ENCODE data around the gene TEX11.
"Not testable (repeated sequence)": the region's sequence is repeated elsewhere in the genome, so short reads cannot be mapped to it uniquely, and the experiment has no call there.

Gene TEX11

GRCh38 chrX:70908541-70908940 lies at the start of gene TEX11:
Gene TEX11 (minus strand): TSS chrX:70908711. CDS start chrX:70907789, 922 bp downstream.
- DNase-seq (ENCODE audit: low read depth), result no peak

GRCh38 chrX:70954871-70955270 lies 46.4 kb upstream of the TEX11 start:
- no peak for DNase-seq (ENCODE audit: low read depth)

DNA sequence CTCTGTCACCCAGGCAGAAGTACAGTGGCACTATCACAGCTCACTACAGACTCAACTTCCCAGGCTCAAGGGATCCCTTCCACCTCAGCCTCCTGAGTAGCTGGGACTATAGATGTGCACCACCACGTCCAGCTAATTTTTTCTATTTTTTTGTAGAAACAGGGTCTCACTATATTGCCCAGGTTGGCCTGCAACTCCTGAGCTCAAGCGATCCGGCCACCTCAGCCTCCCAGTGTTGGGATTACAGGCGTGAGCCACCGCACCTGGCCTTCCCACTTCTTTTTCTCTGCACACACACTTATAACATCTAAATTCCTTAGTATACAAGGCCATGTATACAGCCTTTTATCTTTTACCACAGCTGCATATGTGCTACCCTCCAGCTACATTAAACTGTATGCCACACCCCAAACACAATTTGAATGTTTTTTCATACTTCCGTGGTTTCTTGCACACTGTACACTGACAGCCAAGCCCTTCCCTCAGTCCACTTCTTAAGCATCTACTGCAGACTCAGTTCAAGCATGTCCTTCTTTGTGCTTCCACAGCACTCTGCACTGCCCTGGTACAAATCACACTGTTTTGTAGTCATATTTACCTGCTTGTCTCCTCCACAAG lies 15.9 kb upstream of the TEX11 start:
- DNase-seq (ENCODE audit: low read depth), result no peak

GRCh38 chrX:70922774-70923473 lies 14.4 kb upstream of the TEX11 start:
- no peak for DNase-seq (ENCODE audit: low read depth)

DNA sequence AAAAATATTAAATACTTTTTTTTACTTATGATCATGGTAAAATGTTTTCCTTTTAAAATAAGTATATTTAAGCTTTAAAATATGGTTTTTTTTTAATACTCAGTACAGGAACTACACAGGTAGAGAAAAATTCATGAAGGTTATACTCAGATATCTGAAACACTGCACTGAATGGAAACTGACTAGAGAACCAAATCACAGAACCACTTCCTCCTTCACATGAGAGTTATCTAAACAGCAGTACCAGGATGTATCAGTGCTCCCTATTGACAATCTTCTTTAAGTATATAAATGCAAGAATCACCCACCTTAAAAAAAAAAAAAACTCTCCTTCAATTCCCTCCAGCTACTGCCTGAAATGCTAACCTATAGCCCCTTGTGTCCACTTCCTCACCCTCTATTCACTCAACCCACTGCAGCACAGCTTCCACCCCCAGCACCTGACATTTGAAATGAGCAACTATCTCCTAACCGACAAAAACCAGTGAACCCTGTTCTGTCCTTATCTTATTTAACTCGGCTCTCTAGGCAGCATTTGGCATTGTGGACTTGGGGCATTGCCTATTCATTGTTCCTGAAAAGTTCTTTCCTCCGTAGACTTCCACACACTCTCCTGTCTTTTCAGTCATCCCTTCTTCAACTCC lies 13.3 kb upstream of the TEX11 start:
- DNase-seq (ENCODE audit: low read depth), result no peak

GRCh38 chrX:70916754-70917153 lies 8.2 kb upstream of the TEX11 start:
- DNase-seq (ENCODE audit: low read depth), result no peak

GRCh38 chrX:70907900-70908299 lies 611 bp downstream of the TEX11 start:
- DNase-seq (ENCODE audit: low read depth), result no peak

DNA sequence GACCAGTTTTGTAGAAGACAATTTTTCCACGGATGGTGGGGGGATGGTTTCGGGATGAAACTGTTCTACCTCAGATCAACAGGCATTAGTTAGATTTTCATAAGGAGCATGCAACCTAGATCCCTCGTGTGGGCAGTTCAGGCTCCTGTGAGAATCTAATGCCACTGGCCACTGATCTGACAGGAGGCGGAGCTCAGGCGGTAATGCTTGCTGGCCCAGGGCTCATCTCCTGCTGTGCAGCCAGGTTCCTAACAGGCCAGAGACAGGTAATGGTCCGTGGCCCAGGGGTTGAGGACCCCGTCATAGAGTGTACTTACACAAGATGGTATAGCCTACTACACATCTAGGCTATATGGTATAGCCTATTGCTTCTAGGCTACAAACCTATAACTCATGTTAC lies 7.0 kb downstream of the TEX11 start:
- no peak for DNase-seq (ENCODE audit: low read depth)

- not testable (repeated sequence) for DNase-seq (ENCODE audit: low read depth)
Measured at GRCh38 chrX:70890441-70890840, 18.1 kb downstream of the TEX11 start.

GRCh38 chrX:70878902-70879301 lies 29.6 kb downstream of the TEX11 start:
- DNase-seq (ENCODE audit: low read depth), result no peak

- DNase-seq (ENCODE audit: low read depth), result no peak
Measured at GRCh38 chrX:70852294-70852693, 56.2 kb downstream of the TEX11 start.

DNA sequence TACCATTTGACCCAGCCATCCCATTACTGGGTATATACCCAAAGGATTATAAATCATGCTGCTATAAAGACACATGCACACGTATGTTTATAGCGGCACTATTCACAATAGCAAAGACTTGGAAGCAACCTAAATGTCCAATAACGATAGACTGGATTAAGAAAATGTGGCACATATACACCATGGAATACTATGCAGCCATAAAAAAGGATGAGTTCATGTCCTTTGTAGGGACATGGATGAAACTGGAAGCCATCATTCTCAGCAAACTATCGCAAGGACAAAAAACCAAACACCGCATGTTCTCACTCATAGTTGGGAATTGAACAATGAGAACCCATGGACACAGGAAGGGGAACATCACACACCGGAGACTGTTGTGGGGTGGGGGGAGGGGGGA lies 64.4 kb downstream of the TEX11 start:
- not testable (repeated sequence) for DNase-seq (ENCODE audit: low read depth)

- DNase-seq (ENCODE audit: low read depth), result not testable (repeated sequence)
Measured at GRCh38 chrX:70843620-70844019, 64.9 kb downstream of the TEX11 start.

DNA sequence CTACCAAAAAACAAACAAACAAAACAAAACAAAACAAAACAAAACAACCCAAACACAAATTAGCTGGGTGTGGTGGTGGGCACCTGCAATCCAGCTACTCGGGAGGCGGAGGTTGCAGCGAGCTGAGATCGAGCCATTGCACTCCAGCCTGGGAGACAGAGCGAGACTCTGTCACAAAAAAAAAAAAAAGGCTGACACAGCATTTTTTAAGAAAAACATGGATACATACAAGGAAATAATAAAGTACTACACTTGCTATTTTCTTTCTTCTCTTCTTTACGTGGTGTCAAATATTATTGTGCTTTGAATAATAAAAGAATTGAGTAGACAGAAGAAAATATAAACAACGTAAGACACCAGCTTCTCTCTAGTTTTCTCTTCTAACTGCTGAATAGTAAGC lies 73.9 kb downstream of the TEX11 start:
- DNase-seq (ENCODE audit: low read depth), result no peak

DNA sequence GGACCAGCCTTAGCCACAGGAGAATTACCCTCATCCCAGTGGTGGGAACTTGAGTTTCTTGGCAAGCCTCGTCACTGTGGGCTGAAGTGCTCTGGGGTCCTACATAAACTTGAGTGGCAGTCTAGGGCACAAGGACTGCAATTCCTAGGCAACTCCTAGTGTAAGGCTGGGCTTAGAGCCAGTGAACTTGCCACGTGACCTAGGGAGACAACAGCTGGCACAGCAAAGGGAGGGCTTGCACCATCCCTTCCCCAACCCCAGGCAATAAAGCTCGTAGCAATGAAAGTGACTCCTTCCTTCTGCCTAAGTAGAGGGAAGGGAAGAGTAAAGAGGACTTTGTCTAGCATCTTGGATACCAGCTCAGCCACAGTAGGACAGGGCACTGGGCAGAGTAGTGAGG lies 81.8 kb downstream of the TEX11 start:
- DNase-seq (ENCODE audit: low read depth), result no peak

GRCh38 chrX:70825366-70825765 lies 83.1 kb downstream of the TEX11 start:
- no peak for DNase-seq (ENCODE audit: low read depth)

DNA sequence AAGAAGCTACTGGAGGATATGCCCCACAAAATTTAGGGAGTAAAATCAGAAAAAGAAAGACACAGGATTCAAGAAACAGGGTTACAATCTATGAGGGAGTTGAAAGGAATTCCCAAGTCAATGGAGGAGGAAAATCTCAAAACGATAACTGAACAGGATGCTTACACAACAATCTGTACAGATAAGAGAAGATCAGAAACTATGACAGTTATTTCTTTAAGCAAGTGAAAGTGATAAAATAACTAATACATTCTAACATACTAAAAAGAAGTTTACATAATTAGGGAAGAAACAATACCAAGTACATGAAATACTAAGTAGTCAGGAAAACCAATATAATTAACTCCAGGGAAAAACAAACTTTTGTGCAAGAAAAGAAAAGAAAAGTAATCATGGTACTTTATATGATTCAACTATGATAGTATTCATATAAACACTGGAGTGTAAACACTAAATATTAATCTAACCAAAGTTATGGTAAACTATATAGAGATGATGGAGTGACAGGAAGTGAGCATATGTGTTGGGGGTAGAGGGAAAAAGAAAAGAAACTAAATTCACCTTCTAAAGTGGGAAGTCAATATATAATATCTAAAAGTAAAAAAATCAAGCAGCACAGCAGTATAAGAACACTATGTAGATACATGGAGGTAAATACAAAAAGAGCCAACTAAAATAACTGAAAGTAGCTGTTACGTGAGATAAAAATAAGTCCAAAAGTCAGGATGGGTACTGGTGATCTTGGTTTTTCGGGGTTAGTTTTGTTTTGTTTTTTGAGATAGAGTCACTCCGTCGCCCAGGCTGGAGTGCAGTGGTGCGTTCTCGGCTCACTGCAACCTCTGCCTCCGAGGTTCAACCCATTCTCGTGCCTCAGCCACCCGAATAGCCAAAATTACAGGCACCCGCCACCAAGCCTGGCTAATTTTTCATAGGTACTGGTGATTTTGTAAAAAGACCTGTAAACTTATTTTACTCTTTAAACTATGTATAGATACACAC lies 99.3 kb downstream of the TEX11 start:
- DNase-seq (ENCODE audit: low read depth), result no peak

- no peak for DNase-seq (ENCODE audit: low read depth)
Measured at GRCh38 chrX:70806081-70806480, 102.4 kb downstream of the TEX11 start.

DNA sequence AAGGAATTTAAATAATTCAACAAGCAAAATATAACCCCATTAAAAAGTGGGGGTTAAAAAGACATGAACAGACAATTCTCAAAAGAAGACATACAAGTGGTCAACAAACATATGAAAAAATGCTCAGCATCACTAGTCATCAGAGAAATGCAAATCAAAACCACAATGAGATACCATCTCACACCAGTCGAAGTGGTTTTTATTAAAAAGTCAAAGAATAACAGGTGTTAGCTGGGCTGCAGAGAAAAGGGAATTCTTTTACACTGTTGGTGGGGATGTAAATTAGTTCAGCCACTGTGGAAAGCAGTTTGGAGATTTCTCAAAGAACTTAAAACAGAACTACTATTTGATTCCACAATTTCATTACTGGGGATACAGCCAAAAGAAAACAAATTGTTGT lies 111.8 kb downstream of the TEX11 start:
- DNase-seq (ENCODE audit: low read depth), result not testable (repeated sequence)

DNA sequence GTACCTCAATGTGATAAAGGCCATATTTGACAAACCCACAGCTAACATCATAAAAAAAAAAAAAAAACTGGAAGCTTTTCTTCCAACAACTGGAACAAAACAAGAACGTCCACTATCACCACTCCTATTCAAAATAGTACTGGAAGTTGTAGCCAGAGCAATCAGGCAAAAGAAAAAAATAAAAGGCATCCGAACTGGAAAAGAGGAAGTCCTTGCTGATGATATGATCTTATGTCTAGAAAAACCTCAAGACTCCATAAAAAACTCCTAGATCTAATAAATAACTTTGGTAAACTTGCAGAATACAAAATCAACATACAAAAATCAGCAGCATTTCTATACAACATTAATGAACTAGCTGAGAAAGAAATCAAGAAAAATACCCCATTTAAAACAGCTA lies 134.3 kb downstream of the TEX11 start:
- no peak for DNase-seq (ENCODE audit: low read depth)

- DNase-seq (ENCODE audit: low read depth), result no peak
Measured at GRCh38 chrX:70769659-70770227, 138.8 kb downstream of the TEX11 start.

- no peak for DNase-seq (ENCODE audit: low read depth)
Measured at GRCh38 chrX:70762285-70762684, 146.2 kb downstream of the TEX11 start.

Measured in activated T-cell treated with anti-CD3 and anti-CD28 coated beads for 1 hour (primary cell).